Activated CD4-positive, CD25-positive, alpha-beta regulatory T cell treated with anti-CD3 and anti-CD28 coated beads, Interleukin-2, amount 50 U/mL, for 24 hours (primary cell): Measurements from ENCODE around the gene DHX34.
"Not testable (repeated sequence)": the region's sequence is repeated elsewhere in the genome, so short reads cannot be mapped to it uniquely, and the experiment has no call there.

ENCODE experiments used
- ATAC-seq, 2 donors: fragments of 150-1000 bp; cut with Tn5 transposase; one replicate each; pipeline ENCODE4 v1.10.0; 2021; ENCODE audit warnings: mild to moderate bottlenecking in 1 of 2, moderate library complexity in 1 of 2

Gene DHX34

GRCh38 chr19:47348819-47349795 is at the start of gene DHX34:
Gene DHX34 (plus strand): TSS chr19:47349315. CDS start chr19:47353031, 3,716 bp downstream.
- peak; percentile 94 to 96 for ATAC-seq

GRCh38 chr19:47300867-47301266 is 48.2 kb upstream of the DHX34 start:
- not testable (repeated sequence) for ATAC-seq

DNA sequence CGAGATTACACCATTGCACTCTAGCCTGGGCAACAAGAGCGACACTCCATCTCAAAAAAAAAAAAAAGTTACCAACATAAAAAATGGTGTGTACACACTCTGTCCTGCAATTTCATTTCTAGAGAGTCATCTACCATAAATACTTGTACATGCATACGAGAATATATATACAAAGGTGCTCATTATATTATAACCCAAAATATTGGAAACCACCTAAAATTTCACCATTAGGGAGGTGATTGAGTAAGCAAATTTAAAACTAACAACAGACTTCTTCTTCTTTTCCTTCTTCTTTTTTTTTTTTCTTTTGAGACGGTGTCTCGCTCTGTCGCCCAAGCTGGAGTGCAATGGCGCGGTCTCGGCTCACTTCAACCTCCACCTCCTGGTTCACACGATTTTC is 46.9 kb upstream of the DHX34 start:
- no peak for ATAC-seq

DNA sequence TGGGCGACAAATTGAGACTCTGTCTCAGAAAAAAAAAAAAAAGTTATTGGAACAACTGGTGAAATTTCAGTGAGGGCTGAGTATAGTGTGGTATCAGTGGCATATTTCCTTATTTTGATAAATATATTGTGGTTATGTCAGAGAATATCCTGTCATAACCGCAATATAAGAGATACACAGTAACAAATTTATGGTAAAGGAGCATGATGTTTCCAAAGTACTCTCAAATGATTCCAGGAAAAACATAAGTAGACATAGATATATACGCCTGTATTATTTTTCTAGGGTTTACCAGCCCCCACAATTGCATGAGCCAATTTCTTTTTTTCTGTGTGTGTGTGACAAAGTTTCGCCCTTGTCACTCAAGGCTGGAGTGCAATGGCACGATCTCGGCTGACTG is 45.1 kb upstream of the DHX34 start:
- no peak for ATAC-seq

DNA sequence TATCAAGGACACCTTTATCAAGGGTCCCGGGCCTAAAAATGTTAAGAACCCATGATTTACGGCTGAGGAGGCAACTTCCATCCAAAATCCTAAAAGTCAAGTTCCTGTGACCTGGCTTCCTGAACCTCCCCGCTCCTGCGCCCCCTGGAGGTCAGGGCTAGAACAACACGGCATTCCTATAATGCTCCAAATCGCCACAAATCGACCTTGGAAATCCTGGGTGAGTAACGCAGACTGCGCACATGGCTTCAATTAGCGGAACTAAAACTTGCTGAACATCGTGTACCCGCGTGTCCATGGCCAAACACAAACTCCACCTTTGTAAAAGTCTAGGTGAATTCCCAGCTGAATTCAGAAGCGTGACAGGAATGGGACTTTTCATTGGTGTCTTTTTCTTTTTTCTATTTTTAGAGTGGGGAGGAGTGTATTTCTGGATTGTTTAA is 43.8 kb upstream of the DHX34 start:
- peak in 1 of 2 donors; percentile 28 for ATAC-seq

GRCh38 chr19:47306303-47306702 is 42.8 kb upstream of the DHX34 start:
- no peak for ATAC-seq

DNA sequence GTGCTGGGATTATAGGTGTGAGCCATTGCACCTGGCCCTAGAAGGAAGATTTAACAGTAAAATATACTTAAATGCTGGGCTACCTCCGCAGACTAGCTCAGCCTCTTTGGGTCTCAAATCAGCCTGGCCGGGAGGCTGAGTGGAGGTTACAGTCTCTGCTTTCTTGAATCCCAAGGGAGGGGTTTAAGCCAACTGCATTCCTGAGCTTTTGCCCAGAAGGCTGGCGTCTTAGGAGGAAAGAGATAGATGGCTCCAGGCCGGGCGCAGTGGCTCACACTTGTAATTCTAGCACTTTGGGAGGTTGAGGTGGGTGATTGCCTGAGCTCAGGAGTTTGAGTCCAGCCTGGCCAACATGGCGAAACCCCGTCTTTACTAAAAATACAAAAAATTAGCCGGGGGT is 40.1 kb upstream of the DHX34 start:
- ATAC-seq = no peak

- ATAC-seq = no peak
These were observed 39.5 kb upstream of the DHX34 start, which contains the start of gene C5AR1 for GRCh38 chr19:47309608-47310007. Gene C5AR1 (plus strand): TSS chr19:47309861. CDS start chr19:47309896, 35 bp downstream.

DNA sequence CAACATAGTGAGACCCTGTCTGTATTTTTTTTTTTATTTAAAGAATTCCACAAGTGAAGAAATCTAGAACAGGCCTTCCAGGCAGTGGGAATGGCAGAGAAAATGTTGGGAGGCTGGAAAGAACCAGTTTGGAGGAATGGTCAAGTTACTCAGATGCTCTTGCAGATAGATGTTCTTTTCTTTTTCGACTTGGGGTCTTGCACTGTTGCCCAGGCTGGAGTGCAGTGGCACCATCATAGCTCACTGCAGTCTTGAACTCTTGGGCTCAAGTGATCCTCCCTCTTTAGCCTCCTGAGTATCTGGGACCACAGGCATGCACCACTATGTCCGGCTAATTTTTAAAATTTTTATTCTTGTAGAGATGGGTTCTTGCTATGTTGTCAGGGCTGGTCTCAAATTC is 38.8 kb upstream of the DHX34 start:
- no peak for ATAC-seq

- ATAC-seq = no peak
These were observed 38.3 kb upstream of the DHX34 start for GRCh38 chr19:47310819-47311218.

DNA sequence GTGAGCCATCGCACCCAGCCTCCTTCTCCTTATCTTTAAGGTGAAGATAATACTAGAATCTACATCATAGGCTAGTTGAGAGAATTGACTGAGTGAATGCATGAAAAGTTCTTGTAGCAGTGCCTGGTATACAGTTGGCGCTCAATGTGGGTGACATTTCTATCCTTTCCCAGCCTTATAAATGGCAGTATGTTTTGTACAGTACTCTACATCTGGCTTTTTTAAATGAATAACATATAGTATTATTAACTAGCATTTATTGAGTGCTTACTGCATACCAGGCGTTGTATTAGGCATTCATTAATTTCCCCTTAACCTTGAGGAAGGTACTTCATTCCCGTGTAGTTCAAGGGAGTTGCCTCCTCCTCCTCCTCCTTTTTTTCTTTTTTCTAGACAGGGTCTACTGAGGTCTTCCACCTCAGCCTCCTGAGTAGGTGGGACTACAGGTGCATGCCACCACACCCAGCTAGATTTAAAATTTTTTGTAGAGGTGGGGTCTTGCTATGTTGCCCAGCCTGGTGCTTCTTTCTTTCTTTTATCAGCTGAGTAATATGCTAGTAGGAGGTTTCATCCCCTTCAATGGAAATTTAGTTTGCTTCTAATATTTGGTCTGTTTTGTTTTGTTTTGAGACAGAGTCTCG is 36.6 kb upstream of the DHX34 start:
- ATAC-seq = no peak

- ATAC-seq = no peak
These were observed 35.3 kb upstream of the DHX34 start for GRCh38 chr19:47313754-47314295.

- peak; percentile 69 to 82 for ATAC-seq
These were observed 33.8 kb upstream of the DHX34 start for GRCh38 chr19:47315125-47315821.

DNA sequence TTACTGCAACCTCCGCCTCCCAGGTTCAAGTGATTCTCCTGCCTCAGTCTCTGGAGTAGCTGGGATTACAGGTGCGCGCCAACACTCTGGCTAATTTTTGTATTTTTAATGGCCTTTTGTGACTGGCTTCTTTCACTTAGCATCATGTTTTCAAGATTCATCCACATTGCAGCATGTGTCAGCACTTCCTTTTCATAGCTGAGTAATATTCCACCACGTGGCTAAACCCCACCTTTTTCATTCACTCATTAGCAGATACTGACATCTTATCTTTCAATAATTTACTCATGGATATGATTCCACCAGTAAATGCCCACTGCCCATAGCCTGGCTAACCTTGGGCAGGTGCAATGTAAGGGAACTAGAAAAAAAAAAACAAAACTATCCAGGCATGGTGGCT is 32.6 kb upstream of the DHX34 start:
- ATAC-seq = no peak

DNA sequence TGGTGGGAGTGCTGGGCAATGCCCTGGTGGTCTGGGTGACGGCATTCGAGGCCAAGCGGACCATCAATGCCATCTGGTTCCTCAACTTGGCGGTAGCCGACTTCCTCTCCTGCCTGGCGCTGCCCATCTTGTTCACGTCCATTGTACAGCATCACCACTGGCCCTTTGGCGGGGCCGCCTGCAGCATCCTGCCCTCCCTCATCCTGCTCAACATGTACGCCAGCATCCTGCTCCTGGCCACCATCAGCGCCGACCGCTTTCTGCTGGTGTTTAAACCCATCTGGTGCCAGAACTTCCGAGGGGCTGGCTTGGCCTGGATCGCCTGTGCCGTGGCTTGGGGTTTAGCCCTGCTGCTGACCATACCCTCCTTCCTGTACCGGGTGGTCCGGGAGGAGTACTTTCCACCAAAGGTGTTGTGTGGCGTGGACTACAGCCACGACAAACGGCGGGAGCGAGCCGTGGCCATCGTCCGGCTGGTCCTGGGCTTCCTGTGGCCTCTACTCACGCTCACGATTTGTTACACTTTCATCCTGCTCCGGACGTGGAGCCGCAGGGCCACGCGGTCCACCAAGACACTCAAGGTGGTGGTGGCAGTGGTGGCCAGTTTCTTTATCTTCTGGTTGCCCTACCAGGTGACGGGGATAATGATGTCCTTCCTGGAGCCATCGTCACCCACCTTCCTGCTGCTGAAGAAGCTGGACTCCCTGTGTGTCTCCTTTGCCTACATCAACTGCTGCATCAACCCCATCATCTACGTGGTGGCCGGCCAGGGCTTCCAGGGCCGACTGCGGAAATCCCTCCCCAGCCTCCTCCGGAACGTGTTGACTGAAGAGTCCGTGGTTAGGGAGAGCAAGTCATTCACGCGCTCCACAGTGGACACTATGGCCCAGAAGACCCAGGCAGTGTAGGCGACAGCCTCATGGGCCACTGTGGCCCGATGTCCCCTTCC is 28.9 kb upstream of the DHX34 start:
- no peak for ATAC-seq

DNA sequence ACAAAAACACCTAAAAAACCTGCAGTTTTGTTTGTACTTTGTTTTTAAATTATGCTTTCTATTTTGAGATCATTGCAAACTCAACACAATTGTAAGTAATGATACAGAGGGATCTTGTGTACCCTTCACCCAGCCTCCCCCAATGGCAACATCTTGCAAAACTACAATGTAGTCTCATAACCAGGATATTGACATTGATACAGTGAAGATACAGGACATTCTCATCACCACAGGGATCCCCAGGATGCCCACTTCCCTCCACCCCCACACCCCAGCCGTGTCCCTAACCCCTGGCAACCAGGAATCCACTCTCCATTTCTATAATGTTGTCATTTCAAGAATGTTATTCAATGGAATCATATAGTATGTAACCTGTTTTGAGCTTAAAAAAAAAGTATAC is 27.5 kb upstream of the DHX34 start:
- ATAC-seq = no peak

GRCh38 chr19:47322058-47322457 is 27.1 kb upstream of the DHX34 start:
- no peak for ATAC-seq

DNA sequence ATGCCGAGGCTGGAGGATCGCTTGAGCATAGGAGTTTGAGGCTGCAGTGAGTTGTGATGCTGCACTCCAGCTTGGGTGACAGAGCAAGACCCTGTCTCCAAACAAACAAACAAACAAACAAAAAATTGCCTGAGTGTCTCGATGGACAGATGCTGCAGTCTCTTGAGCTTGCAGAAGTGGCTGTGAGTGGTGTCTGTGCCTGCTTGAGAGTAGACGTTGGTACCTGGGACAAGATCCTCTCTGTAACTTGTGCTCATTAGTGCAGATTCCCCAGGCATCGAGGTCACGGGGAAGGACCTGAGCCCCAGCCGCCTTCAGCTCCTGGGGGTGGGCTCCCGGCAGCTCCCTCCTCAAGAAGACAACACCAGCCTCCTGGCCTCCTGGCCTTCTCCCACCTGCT is 25.7 kb upstream of the DHX34 start:
- no peak for ATAC-seq

GRCh38 chr19:47323872-47324271 is 25.2 kb upstream of the DHX34 start:
- no peak for ATAC-seq

DNA sequence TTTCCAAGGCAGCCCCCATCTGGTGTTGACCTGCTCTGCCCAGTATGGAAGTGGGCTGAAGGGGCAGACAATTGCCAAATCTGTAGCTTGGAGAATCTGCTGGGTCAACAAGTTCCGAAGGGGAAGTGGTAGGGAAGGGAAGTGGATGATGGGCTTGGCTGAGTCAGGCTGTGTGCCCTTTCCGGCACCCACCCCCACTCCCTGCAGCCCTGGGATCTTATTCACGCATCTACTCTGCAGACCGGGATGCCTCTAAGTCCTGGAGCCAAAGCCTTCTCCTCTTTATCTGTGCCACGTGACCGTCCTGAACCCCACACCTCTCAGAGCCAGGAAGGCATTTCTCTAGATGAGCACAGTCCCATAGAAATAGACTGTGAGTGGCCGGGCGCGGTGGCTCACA is 24.6 kb upstream of the DHX34 start:
- ATAC-seq = no peak

DNA sequence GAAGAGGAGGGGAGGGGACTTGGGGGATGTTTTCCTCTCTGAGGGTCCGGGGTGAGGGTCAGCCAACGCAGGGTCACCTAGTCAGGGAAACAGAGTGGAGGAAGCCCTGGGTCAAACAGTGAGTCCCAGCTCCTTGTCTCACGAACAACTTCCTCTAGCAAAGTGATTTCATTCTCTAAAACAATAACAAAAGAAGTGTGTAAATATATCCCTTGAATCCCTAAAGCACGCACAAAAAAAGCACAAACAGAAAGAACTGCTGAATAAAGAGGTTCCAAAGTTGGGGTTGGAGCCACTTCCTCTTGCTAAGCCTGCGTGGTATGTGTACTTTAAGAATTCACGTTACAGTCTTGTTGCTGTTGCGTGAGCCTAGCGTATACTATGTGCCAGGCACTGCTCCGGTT is 18.6 kb upstream of the DHX34 start:
- no peak for ATAC-seq

GRCh38 chr19:47331490-47331889 is 17.6 kb upstream of the DHX34 start:
- ATAC-seq = no peak
